MCF 10A (cell line): ENCODE data around the gene WWC2. TPM values are rescaled to one million over a fixed set of nuclear protein-coding genes. Genes with fewer than 3 reads are reported as not detected.
A peak's percentile ranks its signal among the peaks of the same experiment; 100 is the strongest.

ENCODE experiments used
- BruUV-seq: library from RNA; stranded (reverse); fragments of 400-500 nt; replicated peaks from 2 replicates; lab custom pipeline; 2021; lab: Mats Ljungman, UMichigan
- CTCF ChIA-PET: fragments of 300-600 bp; sonication (Branson Sonifier 250); formaldehyde crosslinking; extraction: SDS; loops from one replicate; lab custom pipeline; 2021; ENCODE audit warnings: antibody characterized with exemption, inconsistent platforms; lab: Yijun Ruan, JAX
- POLR2A ChIA-PET: fragments of 300-600, 350-650 bp; sonication (Branson Sonifier 250); formaldehyde crosslinking; extraction: SDS; loops from one replicate; lab custom pipeline; 2020; ENCODE audit warnings: antibody characterized with exemption, inconsistent platforms; lab: Yijun Ruan, JAX
- DNase-seq: peaks from one replicate; pipeline ENCODE4 v3.0.0-alpha.2; 2018; ENCODE audit not compliant: unreplicated experiment
- H3K27ac Mint-ChIP-seq: one replicate; pipeline ENCODE4 v1.8.0; 2022; ENCODE audit warnings: mild to moderate bottlenecking, low read depth, mixed read lengths; ENCODE audit not compliant: unreplicated experiment
- H3K27me3 Mint-ChIP-seq: one replicate; pipeline ENCODE4 v1.8.0; 2022; ENCODE audit warnings: mixed read lengths; ENCODE audit not compliant: insufficient read depth, unreplicated experiment
- H3K36me3 Mint-ChIP-seq: one replicate; pipeline ENCODE4 v1.8.0; 2022; ENCODE audit warnings: mild to moderate bottlenecking, moderate library complexity, mixed read lengths; ENCODE audit not compliant: insufficient read depth, unreplicated experiment
- H3K4me1 Mint-ChIP-seq: one replicate; pipeline ENCODE4 v1.8.0; 2022; ENCODE audit warnings: mixed read lengths; ENCODE audit not compliant: insufficient read depth, unreplicated experiment
- H3K4me3 Mint-ChIP-seq: one replicate; pipeline ENCODE4 v1.8.0; 2022; ENCODE audit warnings: mild to moderate bottlenecking, moderate library complexity, mixed read lengths; ENCODE audit not compliant: unreplicated experiment
- H3K9me3 Mint-ChIP-seq: one replicate; pipeline ENCODE4 v1.8.0; 2022; ENCODE audit warnings: mixed read lengths; ENCODE audit not compliant: unreplicated experiment
- intact Hi-C: fragments of 100-400 bp; cut with micrococcal nuclease; formaldehyde crosslinking; loops from 2 replicates; pipeline ENCODE4 v1.14.1; 2022
- total RNA-seq: library from RNA; stranded (reverse); gene quantifications from 2 replicates; pipeline ENCODE4 v1.2.3, GENCODE V29; 2022
- TF ChIP-seq, protein P1 (sequence below): fragments of 200-600 bp; IDR thresholded peaks from one replicate; pipeline ENCODE4 v1.8.0; 2022; ENCODE audit warnings: antibody characterized with exemption, mild to moderate bottlenecking; ENCODE audit not compliant: unreplicated experiment

The WWC2 gene
- total RNA-seq, 1 experiment from 2014 or later, result 42.4 TPM

DNA sequence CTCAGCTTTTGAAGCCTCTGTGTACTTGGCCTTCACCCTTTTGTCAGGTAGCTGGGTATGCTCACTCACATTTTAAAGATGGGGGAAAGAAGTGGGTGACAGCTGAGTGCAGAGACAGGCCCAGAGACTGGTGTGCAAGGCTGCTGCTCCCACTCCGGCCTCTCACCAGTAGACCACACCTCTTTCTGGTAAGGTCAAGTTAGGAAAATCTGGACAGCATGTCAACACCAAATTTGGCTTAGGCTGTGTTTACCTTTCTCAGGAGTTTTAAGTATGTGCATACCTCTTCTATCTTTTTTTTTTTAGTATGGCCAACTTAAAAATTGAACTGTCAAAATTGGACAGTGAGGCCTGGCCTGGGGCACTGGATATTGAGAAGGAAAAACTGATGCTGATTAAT is 154.4 kb downstream of the WWC2 start:
- Mint-ChIP-seq H3K27me3 (no peaks in the 10 kb centered on the region), H3K9me3 (no peaks in the 10 kb centered on the region), H3K27ac (no peak overlapping the region), H3K36me3 (peaks cover 34% of the 10 kb centered on the region), H3K4me3 (no peak overlapping the region), H3K4me1 (no peaks in the 10 kb centered on the region)
- POLR2A ChIA-PET, result no interaction called here
- DNase-seq, result no peak
- BruUV-seq, result no TSS peak
- CTCF ChIA-PET, result interaction anchor here (0.6 to 10.7 kb wide), 7 partner anchors 8 to 315 kb away, joined by 3 to 226 read pairs (median 4); no protein-coding TSS in a partner anchor
- TF ChIP-seq, protein P1, sequence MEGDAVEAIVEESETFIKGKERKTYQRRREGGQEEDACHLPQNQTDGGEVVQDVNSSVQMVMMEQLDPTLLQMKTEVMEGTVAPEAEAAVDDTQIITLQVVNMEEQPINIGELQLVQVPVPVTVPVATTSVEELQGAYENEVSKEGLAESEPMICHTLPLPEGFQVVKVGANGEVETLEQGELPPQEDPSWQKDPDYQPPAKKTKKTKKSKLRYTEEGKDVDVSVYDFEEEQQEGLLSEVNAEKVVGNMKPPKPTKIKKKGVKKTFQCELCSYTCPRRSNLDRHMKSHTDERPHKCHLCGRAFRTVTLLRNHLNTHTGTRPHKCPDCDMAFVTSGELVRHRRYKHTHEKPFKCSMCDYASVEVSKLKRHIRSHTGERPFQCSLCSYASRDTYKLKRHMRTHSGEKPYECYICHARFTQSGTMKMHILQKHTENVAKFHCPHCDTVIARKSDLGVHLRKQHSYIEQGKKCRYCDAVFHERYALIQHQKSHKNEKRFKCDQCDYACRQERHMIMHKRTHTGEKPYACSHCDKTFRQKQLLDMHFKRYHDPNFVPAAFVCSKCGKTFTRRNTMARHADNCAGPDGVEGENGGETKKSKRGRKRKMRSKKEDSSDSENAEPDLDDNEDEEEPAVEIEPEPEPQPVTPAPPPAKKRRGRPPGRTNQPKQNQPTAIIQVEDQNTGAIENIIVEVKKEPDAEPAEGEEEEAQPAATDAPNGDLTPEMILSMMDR, result no peak
- intact Hi-C loops, result no loop called here

DNA sequence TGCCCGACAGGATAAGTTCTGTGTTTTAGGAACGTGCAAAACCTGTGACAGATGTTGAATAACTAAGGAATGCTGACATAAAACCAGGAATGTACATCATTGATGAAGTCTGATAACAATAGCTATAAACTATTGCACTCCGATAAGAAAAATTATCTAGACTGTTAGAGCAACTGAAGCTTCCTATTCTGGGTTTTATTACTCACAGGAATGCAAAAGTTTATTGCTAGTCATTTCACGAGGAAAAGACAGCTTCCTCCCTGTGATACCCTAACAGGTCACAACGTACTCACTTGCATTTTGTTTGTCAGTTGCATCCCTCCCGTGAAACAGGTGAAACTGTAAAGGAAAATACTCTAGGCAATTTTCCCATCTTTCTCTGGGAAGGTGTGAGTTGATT is 155.1 kb downstream of the WWC2 start:
- H3K4me3 Mint-ChIP-seq, result no peak overlapping the region
- POLR2A ChIA-PET, result no interaction called here
- no TSS peak for BruUV-seq
- intact Hi-C loops, result no loop called here
- H3K27ac Mint-ChIP-seq, result no peak overlapping the region
- peaks cover 40% of the 10 kb centered on the region for H3K36me3 Mint-ChIP-seq
- no peaks in the 10 kb centered on the region for H3K27me3 Mint-ChIP-seq
- CTCF ChIA-PET, result interaction anchor here (0.6 to 10.7 kb wide), 6 partner anchors 8 to 316 kb away, joined by 3 to 226 read pairs (median 56); no protein-coding TSS in a partner anchor
- DNase-seq, result no peak
- H3K4me1 Mint-ChIP-seq, result no peaks in the 10 kb centered on the region
- TF ChIP-seq, protein P1, result no peak
- H3K9me3 Mint-ChIP-seq, result no peaks in the 10 kb centered on the region

DNA sequence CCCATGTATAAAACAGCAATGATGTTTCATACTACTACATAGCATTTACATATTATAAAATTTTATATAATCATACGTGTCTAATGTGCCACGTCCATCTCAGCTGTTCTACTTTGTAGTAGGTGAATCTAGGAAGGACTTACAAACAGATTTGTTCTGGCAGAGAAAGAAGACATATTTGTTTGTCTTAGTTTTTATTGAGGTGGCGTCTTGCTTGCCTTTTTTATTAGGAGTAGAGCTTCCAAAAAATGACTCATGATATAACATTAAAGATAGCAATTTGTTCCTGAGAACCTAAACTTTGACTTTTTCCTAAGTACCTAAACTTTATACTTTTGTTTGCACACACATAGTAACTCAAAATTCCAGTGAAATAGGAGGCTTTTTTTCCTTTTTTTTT is 156.4 kb downstream of the WWC2 start:
- Mint-ChIP-seq H3K27ac (peak overlapping the region; percentile 61), H3K4me3 (no peak overlapping the region), H3K36me3 (peaks cover 50% of the 10 kb centered on the region), H3K27me3 (no peaks in the 10 kb centered on the region), H3K9me3 (no peaks in the 10 kb centered on the region), H3K4me1 (no peaks in the 10 kb centered on the region)
- no peak for DNase-seq
- CTCF ChIA-PET, result interaction anchor here (0.6 to 11.4 kb wide), 27 partner anchors 11 to 1012 kb away, joined by 3 to 258 read pairs (median 4); no protein-coding TSS in a partner anchor
- POLR2A ChIA-PET, result no interaction called here
- no TSS peak for BruUV-seq
- TF ChIP-seq, protein P1, result no peak
- intact Hi-C loops, result no loop called here

DNA sequence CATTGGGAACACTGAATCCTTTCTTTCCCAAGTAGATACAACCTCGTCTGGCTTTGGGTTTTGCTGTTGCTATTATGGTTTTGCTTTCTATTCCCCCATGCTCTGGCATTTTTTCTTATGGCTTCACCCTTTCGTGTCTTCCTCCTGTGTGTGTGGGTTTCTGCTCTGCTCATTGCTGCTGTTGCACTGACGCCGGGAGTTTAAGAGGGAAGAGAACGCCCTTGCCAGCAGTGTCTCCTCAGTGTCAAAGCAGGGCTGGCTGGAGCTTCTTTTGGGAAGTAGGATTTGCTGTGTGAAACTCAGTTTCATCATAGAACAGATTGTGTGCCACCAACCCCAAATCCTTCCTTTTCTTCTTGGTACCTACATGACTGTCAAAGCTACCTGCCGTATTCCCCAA is 157.3 kb downstream of the WWC2 start:
- TF ChIP-seq, protein P1, result no peak
- Mint-ChIP-seq H3K36me3 (peaks cover 53% of the 10 kb centered on the region), H3K27ac (no peak overlapping the region), H3K27me3 (no peaks in the 10 kb centered on the region), H3K9me3 (no peaks in the 10 kb centered on the region), H3K4me1 (no peaks in the 10 kb centered on the region), H3K4me3 (no peak overlapping the region)
- BruUV-seq, result no TSS peak
- ChIA-PET CTCF (interaction anchor here (0.6 to 11.4 kb wide), 46 partner anchors 8 to 360 kb away, joined by 3 to 258 read pairs (median 4); no protein-coding TSS in a partner anchor), POLR2A (interaction anchor here (0.5 to 1.0 kb wide), 2 partner anchors 158 to 1715 kb away, joined by 3 to 5 read pairs; partner anchors contain the start of gene WWC2)
- DNase-seq, result no peak
- intact Hi-C loops, result no loop called here
